Sciatic nerve (tissue), 2 donors: Measurements from ENCODE around the gene PLPP2. TPM values are rescaled to one million over a fixed set of nuclear protein-coding genes. Genes with fewer than 3 reads are reported as not detected.

ENCODE experiments used
- ATAC-seq: fragments of 200-7000 bp; cut with Tn5 transposase; one replicate; pipeline ENCODE4 v1.9.1; 2020; ENCODE audit warnings: mild to moderate bottlenecking, moderate library complexity
- DNase-seq: peaks from one replicate; pipeline ENCODE4 v3.0.0-alpha.2; 2020; ENCODE audit warnings: low spot score
- intact Hi-C: fragments of 100-400 bp; cut with DNase I; formaldehyde crosslinking; loops from one replicate; pipeline ENCODE4 v1.14.2; 2022
- total RNA-seq: library from RNA; stranded (reverse); fragmentation: NEBNext Ultra II Directional; extraction: Animal tissue kit (Norgen Biotek cat#: 25700); gene quantifications from one replicate; pipeline ENCODE4 v1.2.1, GENCODE V29; 2021
- donor health status: DM: no; HTN: no; CAD: no.
- donor health status: DM: no; HTN: no; CAD: no.

Gene PLPP2
- total RNA-seq: 8.6 TPM

DNA sequence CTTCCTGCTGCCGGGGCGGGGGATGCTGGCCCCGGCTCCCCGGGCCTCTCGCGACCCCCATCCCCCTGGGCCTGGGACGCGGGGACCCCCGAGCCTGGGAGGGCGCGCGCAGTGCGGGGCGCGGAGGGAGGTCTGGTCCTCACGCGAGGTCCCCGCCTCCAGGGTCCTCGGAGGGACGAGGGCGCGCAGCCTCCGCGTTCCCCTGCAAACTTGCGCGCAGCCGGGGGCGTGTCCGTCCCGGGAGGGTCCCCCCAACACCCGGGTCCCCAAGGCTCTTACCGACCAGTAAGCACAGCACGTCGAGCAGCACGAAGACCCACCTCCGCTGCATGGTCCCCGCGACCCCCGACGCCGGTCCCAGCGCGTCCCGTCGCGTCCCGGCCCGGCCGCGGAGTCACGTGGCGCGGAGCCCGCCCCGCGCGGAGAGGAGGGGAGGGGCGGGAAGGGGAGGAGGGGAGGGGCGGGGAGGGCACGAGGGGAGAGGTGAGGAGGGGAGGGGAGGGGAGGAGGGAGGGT, at the start of gene PLPP2:
PLPP2 (minus strand) TSS at position 398 of the 516 bp plus-strand sequence; CDS start at position 331, 67 bp downstream.
- intact Hi-C loops: no loop called here
- DNase-seq (no peak), ATAC-seq (no peak)

DNA sequence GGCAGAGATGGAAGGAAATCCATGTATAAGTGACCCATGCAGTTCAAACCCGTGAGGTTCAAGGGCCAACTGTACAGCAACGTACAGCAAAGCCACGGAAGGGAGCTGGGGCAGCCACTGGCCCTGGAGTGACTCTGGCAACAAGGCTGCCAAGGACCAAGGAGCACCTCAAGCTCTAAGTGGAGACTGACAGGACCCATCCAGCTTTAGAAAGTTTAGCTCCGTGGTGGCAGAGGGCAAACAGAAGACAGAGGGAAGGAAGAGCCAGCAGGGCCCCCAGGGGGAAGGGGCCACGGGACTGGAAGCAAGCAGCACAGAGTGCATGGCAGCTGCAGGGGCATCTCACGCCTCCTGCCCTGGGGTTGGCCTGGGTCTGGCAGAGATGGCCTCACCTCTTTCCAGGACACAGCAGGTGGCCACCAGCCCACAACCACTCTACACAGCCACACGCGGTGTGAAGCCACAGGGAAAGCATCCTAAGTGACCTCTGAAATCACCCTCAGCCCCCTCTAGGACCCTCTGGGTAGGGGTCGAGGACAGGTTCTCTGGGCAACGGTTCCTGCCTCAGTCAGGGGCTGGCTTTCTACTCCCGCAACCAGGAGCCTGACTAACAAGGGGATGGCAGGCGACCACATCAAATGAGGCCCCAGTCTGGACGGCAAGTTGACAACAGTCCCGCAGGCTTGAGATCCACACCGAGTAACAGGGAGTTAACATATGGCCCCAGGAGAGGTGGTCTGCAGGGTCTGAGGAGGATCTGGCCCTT, 49.6 kb upstream of the PLPP2 start:
- no peak for ATAC-seq
- peak; percentile 22 for DNase-seq
- intact Hi-C loops: no loop called here

DNA sequence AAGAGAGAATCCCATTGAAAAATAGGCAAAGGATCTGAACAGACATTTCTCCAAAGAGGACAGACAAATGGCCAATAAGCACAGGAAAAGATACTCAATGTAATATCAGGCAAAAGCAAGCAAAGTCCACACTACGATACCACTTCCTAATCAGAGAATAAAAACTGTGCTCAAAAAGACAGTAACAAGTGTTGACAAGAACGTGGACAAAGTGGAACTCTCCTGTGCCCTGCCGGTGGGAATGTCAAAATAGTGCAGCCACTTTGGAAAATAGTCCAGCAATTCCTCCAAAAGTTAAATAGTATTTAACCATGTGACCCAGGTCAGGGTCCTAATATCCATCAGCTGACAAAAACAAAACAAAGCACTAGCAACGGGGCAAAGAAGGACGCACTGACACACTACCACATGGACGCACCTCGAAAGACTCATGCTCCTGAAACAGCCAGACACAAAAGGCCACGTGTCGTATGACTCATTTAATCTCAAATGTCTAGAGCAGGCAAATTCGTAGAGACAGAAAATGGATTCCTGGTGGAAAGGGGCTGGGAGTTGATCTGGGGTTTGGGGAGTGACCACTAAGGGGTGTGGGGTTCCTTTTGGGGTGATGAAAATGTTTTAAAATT, 48.2 kb upstream of the PLPP2 start:
- intact Hi-C loops: no loop called here
- ATAC-seq: no peak
- DNase-seq: no peak

DNA sequence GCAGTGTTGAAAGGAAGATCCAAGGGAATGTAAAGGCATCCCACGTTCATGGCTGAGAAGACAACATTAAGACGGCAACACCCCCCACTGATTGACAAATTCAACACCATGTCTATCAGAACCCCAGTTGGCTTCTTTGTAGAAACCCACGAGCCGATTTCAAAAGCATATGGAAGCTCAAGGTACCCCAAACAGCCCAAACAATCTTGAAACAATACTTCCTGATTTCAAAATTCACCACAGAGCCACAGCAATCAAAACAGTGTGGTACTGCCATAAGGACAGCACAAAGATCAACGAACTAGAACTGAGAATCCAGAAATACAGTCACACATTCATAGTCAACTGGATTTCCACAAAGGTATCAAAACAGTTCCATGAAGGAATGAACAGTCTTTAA, 47.2 kb upstream of the PLPP2 start:
- DNase-seq (no peak), ATAC-seq (no peak)
- intact Hi-C loops: no loop called here

DNA sequence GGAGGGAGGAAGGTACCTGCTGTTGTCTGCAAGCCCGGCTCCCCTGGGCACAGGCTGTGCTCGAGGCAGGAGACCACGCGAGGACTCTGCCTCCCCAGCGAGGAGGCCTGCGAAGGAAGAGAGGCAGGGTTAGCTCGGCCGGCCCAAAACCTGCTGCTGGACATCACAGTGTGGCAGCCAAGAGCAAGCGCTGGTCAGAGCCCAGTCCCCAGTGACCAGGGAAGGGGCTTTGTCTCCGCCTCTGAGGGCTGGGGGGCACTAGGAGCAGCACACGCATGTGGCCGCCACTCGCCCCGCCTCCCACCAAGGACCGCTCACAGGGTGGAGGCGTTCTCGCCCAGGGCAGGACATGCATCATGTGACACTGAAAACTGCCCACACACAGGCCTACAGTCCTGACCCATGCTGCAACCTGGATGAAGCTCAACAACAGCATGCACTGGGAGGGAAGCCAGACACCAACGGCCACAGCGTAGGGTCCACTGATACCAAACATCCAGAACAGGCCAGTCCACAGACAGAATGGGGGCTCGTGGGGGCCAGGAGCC, 44.9 kb upstream of the PLPP2 start:
- DNase-seq (no peak), ATAC-seq (peak; percentile 91)
- intact Hi-C loops: no loop called here

DNA sequence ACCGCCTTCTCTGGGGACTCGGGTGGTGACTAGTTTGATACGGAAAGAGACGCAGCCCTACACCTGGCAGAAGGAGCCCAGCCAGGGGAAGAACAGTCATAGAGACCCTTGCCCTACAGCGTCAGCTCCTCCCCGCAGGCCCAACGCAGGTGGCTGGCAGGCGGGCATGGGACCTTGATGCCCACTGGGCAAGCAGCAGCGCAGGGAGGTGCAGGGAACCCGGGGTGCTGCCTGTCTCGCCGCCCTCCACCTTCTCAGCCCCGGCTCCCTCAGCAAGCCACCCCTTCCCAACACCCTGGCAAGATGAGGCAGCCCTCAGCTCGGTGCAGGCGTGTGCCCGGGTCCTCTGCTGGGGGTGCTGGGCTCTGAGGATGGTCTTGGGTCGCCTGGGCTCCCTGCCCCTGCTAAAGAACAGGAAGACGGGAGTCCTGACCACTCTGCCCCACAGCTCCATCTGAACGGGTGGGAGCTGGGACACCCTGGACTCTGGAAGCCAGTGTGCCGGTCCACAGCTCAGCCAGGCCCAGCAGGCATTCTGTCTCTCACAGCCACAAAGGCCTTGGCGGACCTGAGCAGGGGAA, 44.4 kb upstream of the PLPP2 start:
- intact Hi-C loops: no loop called here
- ATAC-seq: peak; percentile 27
- DNase-seq: no peak

DNA sequence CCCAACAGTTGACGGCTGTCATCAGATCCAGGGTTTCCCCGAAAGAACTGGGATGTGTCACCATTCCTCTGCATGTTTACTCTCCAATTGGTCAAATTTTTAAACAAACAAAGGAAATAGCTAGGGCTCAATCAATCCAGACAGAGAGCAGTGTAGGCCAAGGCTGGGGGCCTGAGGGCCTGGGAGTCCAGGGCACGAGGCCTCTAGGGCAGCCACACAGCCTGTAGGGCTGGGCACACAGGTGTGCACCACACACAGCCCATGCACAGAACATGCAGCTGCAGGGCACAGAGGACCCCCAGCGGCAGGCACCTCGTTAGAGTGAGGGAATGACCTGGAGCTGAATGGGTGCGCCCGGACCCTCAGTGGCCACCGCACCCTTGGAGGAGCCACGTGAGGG, 43.9 kb upstream of the PLPP2 start:
- intact Hi-C loops: no loop called here
- ATAC-seq (peak; percentile 24), DNase-seq (no peak)

- no peak for ATAC-seq
- peak; percentile 34 for DNase-seq
- intact Hi-C loops: no loop called here
These were observed 43.3 kb upstream of the PLPP2 start for GRCh38 chr19:334296-335071.

GRCh38 chr19:330503-330902, 39.3 kb upstream of the PLPP2 start:
- ATAC-seq (no peak), DNase-seq (no peak)
- intact Hi-C loops: no loop called here

DNA sequence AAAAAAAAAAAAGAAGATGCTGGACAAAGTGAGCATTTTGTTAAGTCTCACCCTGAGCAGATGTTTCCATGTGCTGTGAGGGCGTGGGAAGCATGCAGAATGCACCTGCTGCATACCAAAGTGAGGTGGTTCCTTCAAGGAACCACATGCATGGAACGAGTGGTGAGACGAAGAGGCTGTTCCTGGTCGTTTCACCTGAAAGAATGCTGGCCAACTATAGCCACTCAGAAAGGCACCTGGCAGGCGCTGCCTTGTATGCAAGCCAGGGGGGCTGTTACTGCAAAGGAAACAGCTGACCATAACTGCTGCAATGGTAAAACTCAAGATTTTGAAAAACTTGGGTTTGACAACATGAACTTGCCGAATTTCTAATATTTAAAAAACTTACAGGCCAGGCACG, 38.7 kb upstream of the PLPP2 start:
- no peak for DNase-seq
- no peak for ATAC-seq
- intact Hi-C loops: no loop called here

DNA sequence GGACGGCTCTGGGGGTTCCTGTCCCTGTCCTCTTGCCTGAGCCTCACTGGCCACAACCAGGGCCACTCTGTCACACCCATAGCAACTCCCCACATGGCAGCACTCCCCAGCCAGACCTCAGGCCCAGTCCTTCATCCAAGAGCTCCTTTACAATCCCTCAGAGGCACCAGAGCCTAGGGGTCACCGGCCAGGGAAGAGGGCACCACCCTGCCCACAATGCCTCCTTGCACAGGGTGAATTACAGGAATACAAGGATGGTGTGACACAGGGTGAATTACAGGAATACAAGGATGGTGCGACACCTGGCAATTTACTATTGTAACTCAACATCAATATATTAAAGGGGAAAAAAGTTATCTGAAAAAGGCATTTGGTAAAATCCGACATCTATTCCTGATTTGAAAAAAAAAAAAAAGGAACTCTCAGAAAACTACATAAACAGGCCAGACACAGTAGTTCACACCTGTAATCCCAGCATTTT, 36.9 kb upstream of the PLPP2 start:
- DNase-seq: no peak
- intact Hi-C loops: no loop called here
- ATAC-seq: no peak

GRCh38 chr19:327291-328024, 36.3 kb upstream of the PLPP2 start:
- DNase-seq (no peak), ATAC-seq (no peak)
- intact Hi-C loops: no loop called here

DNA sequence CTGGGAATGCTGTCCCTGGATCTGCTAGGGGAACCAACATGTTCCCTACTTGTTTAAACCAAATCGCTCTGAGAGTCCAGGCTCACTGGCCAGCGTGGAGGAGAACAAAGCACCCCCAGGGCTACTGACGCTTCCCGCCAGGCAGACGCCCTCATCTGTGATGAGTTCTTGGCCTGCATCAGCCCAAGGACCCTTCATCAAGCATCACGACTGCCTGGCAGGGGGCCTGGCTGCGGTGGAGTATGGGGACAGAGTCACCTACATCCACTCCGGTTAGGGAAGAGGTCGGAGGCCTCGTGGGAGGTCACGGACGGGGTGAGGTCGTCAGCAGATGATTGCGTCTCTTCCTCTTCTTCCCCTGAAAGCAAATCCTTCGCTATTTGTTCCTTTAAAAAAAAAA, 35.7 kb upstream of the PLPP2 start:
- DNase-seq: no peak
- intact Hi-C loops: no loop called here
- ATAC-seq: no peak

- ATAC-seq (no peak), DNase-seq (no peak)
- intact Hi-C loops: no loop called here
These were observed 34.8 kb upstream of the PLPP2 start for GRCh38 chr19:325937-326565.

GRCh38 chr19:325173-325936, 34.2 kb upstream of the PLPP2 start:
- no peak for ATAC-seq

GRCh38 chr19:324716-325115, 33.5 kb upstream of the PLPP2 start:
- ATAC-seq (no peak), DNase-seq (no peak)
- intact Hi-C loops: no loop called here

More at GRCh38 chr19:325173-325936, 34.2 kb upstream of the PLPP2 start:
- intact Hi-C loops: no loop called here
- no peak for DNase-seq

- intact Hi-C loops: no loop called here
- ATAC-seq: no peak
- DNase-seq: no peak
These were observed 31.4 kb upstream of the PLPP2 start for GRCh38 chr19:322616-323015.

DNA sequence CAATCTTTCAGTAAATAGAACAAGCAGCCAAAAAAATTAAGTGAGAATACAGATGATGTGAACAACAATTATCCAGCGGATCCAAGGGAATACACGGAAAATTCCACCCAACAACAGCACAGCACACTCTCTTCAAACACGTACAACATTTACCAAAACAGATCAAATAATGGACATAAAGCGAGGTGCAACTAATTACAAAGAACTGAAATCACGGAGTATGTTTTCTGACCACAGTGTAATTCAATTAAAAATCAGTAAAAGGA, 27.2 kb upstream of the PLPP2 start:
- intact Hi-C loops: no loop called here
- DNase-seq: no peak
- no peak for ATAC-seq
